GM18511 (cell line): ENCODE measurements around the gene DHX34.
"Not testable (repeated sequence)": the region's sequence is repeated elsewhere in the genome, so short reads cannot be mapped to it uniquely, and the experiment has no call there.

Source experiments
- ATAC-seq: cut with Tn5 transposase; IDR thresholded peaks from one replicate; pipeline ENCODE4 v1.9.1; 2021; ENCODE audit warnings: mild to moderate bottlenecking, moderate library complexity; ENCODE audit not compliant: unreplicated experiment

Gene DHX34

DNA sequence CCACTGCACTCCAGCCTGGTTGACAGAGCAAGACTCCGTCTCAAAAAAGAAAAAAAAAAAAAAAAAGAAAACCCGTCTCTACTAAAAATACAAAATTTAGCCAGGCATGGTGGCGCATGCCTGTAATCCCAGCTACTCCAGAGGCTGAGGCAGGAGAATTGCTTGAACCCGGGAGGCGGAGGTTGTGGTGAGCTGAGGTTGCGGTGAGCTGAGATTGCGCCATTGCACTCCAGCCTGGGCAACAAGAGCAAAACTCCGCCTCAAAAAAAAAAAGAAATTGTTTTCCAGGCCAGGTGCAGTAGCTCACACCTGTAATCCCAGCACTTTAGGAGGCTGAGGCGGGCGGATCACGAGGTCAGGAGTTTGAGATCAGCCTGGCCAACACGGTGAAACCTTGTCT, 37.5 kb downstream of the DHX34 start:
- ATAC-seq = not testable (repeated sequence)

DNA sequence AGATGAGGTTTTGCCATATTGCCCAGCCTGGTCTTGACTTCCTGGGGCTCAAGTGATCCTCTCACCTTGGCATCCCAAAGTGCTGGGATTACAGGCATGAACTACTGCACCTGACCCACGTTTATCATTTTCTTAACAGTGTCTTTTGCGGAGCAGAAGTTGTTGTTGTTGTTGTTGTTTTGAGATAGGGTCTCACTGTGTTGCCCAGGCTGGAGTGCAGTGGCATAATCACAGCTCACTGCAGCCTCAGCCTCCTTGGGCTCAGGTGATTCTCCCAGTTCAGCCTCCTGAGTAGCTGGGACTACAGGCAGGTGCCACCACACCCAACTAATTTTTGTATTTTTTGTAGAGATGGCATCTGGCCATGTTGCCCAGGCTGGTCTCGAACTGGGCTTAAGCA, 38.5 kb downstream of the DHX34 start:
- not testable (repeated sequence) for ATAC-seq

DNA sequence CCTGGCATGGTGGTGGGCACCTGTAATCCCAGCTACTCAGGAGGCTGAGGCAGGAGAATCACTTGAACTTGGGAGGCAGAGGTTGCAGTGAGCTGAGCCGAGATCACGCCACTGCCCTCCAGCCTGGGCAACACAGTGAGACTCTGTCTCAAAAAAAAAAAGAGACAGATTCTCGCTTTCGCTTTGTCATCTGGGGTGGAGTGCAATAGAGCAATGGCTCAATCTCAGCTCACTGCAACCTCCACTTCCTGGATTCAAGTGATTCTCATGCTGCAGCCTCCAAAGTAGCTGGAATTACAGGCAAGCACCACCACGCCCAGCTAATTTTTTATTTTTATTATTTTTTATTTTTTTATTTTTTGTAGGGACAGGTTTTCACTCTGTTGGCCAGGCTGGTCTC, 39.6 kb downstream of the DHX34 start:
- ATAC-seq = not testable (repeated sequence)

DNA sequence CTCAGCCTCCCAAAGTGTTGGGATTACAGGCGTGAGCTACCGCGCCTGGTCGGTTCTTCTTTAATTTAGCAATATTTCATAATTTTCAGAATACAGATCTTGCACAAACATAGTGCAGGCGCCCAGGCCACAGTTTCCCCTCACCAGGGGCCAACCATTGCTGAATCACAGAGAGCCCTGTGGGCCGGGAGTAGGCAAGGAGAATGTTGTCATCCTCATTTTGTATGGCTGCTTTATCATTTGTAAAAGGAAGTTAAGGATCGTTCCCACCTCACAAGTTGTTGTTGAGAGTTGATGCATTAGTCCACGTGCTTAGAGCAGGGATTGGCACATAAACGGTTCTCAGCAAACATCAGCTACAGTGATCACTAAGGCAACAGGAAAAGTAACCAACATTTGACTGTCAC, 40.0 kb downstream of the DHX34 start:
- ATAC-seq = no peak

DNA sequence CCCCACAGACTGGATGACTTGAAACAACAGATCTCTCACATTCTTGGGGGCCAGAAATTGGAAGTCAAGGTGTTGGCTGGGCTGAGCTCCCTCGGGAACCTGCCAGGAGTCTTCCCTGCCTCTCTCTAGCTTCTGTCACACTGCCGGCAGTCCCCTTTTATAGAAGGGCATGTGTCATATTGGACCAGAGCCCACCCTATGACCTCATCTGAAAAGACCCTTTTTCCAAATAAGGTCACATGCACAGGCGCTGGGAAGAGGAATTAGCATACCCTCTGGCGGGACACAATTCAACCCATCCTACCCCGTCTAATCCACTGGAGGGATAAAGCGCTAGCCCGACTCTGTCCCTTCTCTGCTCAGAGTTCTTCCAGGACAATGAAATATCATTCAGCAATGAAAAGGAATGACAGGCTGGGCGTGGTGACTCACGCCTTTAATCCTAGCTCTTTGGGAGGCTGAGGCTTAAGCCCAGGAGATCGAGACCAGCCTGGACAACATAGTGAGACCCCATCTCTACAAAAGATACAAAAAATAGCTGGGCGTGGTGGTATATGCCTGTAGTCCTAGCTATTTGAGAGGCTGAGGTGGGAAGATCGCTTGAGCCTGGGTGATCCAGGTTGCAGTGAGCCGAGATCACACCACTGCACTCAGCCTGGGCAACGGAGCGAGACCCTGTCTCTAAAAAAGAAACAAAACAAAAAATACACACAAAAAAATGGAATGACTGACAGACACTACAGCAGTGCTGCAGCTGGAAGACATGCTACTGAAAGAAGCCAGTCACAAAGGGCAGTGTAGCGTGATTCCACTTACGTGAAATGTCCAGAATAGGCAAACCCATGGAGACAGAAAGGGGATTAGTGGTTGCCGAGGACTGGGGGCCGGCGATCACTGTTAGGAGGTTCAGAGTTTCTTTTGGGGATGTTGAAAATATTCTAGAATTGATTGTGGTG, 41.7 kb downstream of the DHX34 start:
- no peak for ATAC-seq

DNA sequence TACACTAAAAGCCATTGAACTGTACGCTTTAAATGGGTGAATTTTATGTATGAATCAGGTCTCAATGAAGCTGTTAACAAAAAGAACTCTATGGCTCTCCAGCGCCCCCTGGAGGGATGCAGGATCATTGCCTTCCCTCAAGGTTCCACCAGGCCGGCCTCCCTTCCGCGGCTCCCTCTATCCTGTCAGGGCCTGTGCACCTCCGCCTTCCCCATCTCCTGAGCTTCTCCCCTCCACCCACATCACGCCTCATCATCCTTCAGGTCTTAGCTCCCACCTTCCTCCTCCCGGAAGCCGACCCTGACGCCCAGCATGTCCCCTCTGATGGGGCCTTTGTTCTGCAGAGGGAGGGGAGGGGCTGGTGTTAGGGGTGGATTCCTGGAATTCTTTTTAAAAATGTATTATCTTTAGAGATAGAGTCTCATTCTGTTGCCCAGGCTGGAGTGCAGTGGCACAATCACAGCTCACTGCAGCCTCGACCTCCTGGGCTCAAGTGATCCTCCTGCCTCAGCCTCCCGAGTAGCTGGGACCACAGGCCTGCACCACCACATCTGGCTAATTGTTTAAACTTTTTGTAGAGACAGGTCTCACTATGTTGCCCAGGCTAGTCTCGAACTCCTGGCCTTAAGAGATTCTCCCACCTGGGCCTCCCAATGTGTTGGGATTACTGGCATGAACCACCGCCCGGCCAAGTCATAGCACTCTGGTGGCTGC, 42.6 kb downstream of the DHX34 start:
- no peak for ATAC-seq

DNA sequence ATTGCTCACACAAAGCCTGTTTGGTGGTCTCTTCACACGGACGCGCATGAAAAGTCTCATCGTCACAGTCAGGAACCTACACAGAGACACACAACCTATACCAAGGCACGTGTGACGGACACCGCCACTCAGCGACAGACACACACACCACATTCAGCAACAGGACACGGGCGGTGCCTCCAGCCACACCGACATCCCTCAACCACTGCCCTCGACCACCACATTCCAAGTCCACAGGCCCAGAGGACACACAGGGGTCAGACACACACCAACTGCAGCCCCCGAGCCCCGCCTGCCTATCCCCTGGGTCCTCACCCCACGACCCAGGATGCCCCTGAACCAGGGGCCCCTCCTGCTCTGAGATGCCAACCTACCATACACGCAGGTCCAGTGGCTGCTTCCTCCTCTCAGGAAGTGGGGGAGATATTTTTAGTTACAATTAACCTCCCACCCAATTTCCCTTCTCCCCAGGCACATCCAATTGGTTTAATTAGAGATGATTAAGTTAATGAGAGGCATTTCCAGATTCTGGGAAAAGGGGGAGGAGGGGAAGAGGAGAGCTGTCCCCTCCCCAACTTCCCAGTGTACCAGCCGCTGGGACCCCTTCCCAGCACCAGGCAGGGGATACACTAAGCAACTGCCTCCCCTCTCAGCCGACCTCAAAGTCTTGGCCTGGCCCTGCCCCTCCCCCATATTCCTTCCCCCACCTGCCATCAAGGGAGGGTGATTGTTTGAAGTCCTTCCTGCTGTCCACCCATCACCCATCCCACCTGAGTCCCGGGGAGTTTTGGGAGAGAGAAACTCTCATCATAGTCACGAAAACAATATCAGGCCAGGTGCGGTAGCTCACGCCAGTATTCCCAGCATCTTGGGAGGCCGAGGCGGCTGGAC, 49.8 kb downstream of the DHX34 start:
- ATAC-seq = no peak

DNA sequence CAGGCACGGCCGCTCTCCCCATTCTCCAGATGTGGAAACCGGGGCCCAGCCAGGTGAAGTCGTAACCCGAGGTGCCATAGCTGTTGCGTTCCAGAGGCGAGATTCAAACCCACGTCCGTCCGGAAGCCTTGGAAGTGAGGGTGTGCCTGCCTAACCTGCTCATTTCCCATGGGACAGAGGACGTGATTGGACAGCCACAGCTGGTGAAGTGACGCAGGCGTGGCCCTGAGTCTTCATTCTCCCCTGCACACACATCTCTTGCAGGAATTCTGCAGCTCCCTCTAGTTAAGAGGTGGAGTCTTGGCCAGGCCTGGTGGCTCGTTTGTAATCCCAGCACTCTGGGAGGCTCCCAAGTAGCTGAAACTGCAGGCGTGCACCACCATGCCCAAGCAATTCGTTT, 53.4 kb downstream of the DHX34 start:
- ATAC-seq = no peak

DNA sequence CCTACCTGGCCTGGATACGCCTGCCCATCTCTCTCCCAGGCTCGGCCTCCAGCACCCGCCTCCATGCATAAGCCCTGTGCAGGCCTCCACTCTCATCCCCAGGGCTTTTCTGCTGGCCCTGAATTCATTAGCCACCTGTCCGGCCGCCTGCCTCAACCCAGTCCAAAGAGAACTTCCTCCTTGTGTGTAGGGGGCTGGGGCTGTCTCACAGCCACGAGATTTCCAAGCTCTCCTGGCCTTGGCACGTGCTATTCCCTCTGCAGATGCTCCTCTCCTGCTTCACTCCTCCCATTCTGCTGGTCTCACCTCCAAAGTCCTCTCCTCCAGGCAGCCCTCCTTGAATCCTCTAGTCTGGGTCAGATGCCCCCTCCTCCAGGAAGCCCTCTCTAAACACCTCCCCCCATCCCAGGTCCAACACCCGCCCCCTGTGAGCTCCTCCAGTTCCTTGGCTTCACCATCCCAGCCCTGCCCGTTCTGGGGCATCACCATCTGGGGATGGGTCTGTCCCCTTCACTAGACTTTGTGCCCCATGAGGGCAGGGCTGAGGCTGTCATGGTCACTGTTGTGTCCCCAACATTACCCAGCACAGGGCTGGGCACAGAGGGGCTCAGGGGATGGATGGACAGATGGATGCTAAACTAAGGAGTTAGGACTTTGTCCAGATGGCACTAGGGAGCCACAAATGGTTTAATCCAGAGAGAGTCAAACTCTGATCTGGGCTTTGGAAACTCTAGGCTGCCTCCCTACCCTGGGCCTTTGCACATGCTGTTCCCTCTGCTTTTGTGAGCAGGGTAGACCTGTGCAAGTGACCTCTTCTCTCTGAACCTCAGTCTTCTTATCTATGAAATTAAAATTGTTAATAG, 55.5 kb downstream of the DHX34 start:
- no peak for ATAC-seq

DNA sequence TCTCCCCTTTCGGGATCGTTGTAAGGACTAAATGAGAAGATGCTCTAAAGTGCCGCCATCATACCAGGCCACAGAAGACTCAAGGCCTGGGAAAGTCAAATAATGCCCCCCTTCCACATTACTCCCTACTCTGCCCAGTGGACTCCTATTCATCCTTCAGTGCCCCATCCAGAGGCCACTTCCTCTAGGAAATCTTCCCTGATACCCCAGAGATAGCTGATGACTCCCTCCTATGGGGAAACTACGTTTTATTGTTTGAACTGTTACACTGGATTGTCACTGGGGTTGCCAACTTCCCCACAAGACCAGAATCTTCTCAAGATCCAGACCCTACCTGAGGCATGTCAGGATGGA, 56.1 kb downstream of the DHX34 start:
- no peak for ATAC-seq

DNA sequence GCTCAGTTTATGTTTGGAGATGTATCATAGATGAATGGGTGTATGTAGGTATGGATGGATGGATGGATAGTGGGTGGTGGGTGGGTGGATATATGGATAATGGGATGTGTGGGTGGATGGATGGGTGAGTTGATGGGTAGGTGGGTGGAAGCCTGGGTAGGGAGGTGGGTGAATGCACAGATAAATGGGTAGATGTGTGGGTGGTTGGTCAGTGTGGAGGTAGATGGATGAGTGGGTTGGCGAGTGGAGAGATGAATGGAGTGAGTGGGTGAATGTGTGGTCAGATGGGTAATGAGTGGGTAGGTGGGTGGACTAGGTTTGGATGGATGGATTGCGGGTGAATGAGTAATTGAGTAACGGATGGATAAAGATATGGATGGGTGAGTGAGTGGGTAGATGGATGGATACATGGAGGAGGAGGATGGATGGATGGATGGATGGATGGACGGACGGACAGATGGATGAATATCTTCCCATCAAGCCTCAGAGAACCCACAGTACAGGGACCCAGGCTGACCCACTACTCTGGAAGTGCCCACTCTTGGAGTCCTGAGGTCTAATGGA, 56.8 kb downstream of the DHX34 start:
- no peak for ATAC-seq

DNA sequence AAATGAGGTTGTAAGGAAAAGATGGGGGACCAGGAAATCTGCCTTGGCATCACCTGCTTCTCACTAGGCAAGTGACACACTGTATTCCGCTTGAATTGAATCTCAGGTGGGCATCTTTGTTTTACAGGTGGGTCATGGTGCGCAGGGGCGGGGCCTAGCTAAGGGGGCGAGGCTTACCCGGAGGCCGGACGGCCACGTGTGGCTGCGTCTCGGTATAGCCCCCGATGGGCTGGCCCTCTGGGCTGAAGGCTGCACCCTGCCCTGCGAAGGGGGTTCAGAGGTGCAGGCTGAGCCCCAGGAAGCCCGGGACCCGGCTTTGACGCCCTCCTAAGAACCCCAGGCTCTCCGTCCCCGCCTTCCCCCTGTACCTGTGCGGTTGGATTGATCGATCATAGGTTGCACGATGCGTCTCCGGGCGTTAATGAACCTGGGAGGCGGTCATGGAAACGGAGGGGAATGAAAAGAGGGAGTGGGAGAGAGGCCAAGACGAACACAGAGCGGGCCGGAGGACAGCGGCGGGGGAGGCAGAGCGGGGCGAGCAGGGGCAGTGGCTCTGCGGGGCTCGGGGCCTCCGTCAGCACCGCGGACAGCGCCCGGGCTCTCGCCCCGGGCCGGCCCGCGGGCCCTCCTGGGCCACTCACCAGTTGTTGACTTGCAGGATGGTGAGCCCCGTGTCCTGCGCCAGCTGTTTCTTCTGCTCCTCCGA, 57.7 kb downstream of the DHX34 start:
- no peak for ATAC-seq

DNA sequence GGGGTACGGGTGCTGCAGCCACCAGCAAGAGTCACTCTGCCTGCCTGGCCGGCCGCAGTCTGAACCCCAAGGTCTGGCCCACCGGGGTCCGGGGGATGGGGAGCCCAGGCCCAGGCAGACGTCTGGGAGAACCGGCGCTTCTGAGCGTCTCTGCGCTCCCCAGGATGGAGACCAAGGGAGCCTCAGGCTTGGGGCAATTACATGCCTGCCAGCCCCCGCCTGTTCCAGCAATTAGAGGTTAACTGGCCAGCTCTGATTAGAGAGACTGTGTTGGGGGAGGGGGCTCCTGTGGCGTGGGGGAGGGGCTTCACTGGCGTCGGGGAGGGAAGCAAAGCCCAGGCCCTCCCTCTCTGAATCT, 58.3 kb downstream of the DHX34 start:
- ATAC-seq = no peak

DNA sequence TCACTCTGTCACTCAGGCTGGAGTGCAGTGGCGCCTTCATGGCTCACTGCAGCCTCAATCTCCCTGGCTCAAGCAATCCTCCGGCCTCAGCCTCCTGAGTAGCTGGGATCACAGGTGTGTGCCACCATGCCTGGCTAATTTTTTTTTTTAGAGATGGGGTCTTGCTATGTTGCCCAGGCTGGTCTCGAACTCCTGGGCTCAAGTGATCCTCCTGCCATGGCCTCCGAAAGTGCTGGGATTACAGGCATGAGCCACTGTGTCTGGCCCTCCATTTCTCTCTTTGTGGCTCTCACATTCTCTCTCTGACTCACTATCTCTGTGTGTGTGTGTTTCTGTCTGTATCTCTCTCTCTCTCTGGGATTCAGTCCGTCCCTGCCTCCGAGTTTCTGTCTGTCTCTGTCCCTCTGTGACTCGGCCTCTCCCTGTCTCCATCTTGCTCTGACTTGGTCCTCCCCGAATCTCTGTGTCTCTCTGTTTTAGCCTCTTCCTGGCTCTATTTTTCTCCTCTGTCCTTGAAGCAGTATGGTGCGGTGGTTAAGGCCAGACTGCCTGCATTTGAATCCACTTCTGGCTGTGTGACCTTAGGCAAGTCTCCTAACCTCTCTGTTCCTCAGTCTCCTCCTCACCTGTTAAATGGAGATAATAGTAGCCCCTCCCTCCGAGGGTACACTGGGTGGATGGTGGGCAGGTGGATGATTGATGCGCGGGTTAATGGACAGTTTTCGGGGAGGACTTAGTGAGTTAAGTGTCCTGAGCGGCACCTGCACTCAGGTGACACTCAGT, 59.2 kb downstream of the DHX34 start:
- ATAC-seq = no peak

DNA sequence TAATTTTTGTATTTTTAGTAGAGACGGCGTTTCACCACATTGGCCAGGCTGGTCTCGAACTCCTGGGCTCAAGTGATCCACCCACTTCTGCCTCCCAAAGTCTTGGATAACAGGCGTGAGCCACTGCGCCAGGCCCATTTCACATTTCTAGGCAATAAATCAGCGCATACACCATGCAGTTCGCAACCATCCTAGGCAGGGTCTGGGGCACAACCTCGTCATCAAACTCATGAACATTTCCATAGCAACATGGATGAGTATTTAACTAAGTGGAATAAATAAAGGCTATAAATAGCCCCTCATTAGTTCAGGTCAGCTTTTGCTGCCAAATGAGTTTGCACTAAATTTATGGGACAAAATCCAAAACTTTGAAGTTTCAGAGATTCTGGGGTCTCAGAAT, 62.0 kb downstream of the DHX34 start:
- ATAC-seq = no peak

DNA sequence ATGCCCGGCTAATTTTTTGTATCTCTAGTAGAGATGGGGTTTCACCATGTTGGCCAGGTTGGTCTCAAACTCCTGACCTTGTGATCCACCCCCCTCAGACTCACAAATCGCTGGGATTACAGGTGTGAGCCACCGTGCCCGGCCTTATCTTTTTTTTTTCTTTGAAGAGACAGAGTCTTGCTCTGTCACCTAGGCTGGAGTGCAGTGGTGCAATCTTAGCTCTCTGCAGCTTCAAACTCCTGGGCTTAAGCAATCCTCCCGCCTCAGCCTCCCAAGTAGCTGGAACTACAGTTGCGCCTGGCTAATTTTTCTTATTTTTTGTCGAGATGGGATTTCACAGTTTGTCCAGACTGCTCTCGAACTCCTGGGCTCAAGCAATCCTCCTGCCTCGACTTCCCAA, 62.6 kb downstream of the DHX34 start:
- not testable (repeated sequence) for ATAC-seq

DNA sequence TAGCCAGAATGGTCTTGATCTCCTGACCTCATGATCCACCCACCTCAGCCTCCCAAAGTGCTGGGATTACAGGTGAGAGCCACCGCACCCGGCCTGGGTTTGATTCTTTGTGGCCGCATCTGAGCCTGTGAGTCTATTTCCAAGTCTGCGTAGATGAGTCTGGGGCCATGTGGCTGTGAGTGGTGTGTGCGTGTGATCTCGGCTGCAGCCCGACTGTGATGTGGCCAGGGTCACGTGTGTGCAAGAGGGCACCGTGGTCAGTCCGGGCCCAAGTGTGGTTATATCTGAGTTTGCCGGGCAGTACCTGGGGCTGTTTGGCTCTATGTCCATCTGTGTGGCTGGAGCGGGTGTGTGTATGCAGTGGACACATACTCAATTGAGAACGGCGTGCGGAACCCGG, 64.8 kb downstream of the DHX34 start:
- no peak for ATAC-seq

DNA sequence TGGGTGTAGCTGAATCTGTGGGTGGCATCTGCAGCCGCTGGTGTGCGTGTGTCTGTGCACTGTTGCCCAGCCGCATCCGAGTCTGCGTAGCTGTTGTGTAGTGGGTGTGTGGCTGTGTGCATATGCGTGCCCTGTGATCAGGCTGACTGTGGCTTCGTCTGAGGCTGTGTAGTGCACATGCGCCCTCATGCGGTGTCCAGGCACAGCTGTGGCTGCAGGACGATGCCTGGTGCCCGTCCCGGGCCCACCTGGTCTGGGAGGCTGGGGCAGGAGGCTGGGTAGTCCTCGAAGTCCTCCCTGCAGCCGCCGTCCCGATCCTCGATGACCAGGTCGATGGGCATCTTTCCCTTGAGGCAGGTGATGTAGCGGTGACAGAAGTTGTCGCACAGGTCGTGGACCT, 65.4 kb downstream of the DHX34 start:
- no peak for ATAC-seq
